DOHH2 (cell line): Measurements from ENCODE around the gene TSPAN2.
"Not testable (repeated sequence)": the region's sequence is repeated elsewhere in the genome, so short reads cannot be mapped to it uniquely, and the experiment has no call there.

Experiments used
- H3F3A ChIP-seq: fragments of 200-600 bp; sonication (generic), shearing (Covaris generic); 2 replicates; pipeline ENCODE4 v1.6.0; 2016; ENCODE audit warnings: antibody characterized with exemption, mild to moderate bottlenecking; ENCODE audit not compliant: control insufficient read depth, insufficient read depth
- H3K27ac ChIP-seq: fragments of 200-600 bp; sonication (generic); 2 replicates; pipeline ENCODE4 v1.5.1; 2014; ENCODE audit warnings: low read depth, mild to moderate bottlenecking, low read length, moderate library complexity
- H3K27me3 ChIP-seq: fragments of 200-600 bp; sonication (generic); 2 replicates; pipeline ENCODE4 v1.6.1; 2014; ENCODE audit warnings: mild to moderate bottlenecking, low read length, mixed read lengths; ENCODE audit not compliant: control insufficient read depth
- H3K36me3 ChIP-seq: fragments of 200-600 bp; sonication (generic); 2 replicates; pipeline ENCODE4 v1.6.1; 2014; ENCODE audit warnings: mild to moderate bottlenecking, low read length, moderate library complexity, mixed read lengths; ENCODE audit not compliant: control insufficient read depth
- H3K4me1 ChIP-seq: fragments of 200-600 bp; sonication (generic); 2 replicates; pipeline ENCODE4 v1.6.1; 2014; ENCODE audit warnings: mild to moderate bottlenecking, low read length, mixed read lengths; ENCODE audit not compliant: control insufficient read depth
- H3K4me2 ChIP-seq: fragments of 200-600 bp; sonication (generic); 2 replicates; pipeline ENCODE4 v1.6.0; 2014; ENCODE audit warnings: mild to moderate bottlenecking, low read length, moderate library complexity
- H3K4me3 ChIP-seq: fragments of 200-600 bp; sonication (generic); 2 replicates; pipeline ENCODE4 v1.5.1; 2014; ENCODE audit warnings: mild to moderate bottlenecking, low read length, mixed read lengths
- H3K79me2 ChIP-seq: fragments of 200-600 bp; sonication (generic); 2 replicates; pipeline ENCODE4 v1.6.1; 2014; ENCODE audit warnings: mild to moderate bottlenecking, low read length, mixed read lengths; ENCODE audit not compliant: control insufficient read depth
- H3K9me2 ChIP-seq: fragments of 200-600 bp; sonication (generic); replicated peaks from 2 replicates; pipeline ENCODE4 v1.6.1; 2014; ENCODE audit warnings: mild to moderate bottlenecking, low read length, mixed read lengths; ENCODE audit not compliant: control insufficient read depth
- H3K9me3 ChIP-seq: fragments of 200-600 bp; sonication (generic); 2 replicates; pipeline ENCODE4 v1.6.1; 2014; ENCODE audit warnings: antibody characterized with exemption, low read length, mixed read lengths; ENCODE audit not compliant: control insufficient read depth, insufficient read depth
- H4K20me1 ChIP-seq: fragments of 200-600 bp; sonication (generic); 2 replicates; pipeline ENCODE4 v1.6.0; 2014; ENCODE audit warnings: low read depth, mild to moderate bottlenecking, antibody characterized with exemption, low read length, moderate library complexity; ENCODE audit not compliant: control insufficient read depth, insufficient read depth
- CTCF ChIP-seq: fragments of 200-600 bp; sonication (generic); IDR thresholded peaks from one replicate; pipeline ENCODE4 v1.5.1; 2014; ENCODE audit warnings: antibody characterized with exemption, mild to moderate bottlenecking, low read depth, low read length; ENCODE audit not compliant: poor library complexity, severe bottlenecking
- EZH2phosphoT487 ChIP-seq: fragments of 200-600 bp; sonication (generic); IDR thresholded peaks from 2 replicates; pipeline ENCODE4 v1.6.1; 2017; ENCODE audit warnings: borderline replicate concordance, mild to moderate bottlenecking, antibody characterized with exemption, low read length, moderate library complexity, mixed read lengths

TSPAN2 gene

GRCh38 chr1:115029526-115029925, 59.8 kb downstream of the TSPAN2 start, which contains the start of gene TSHB:
Gene TSHB, plus strand, starts transcription at chr1:115029826. Its CDS starts 3,537 bp downstream, at chr1:115033363.
- TF ChIP-seq EZH2phosphoT487, result no peak
- no peak for TF ChIP-seq CTCF

GRCh38 chr1:115023593-115023992, 65.7 kb downstream of the TSPAN2 start:
- Histone ChIP-seq H3K79me2 (no peaks in the 10 kb centered on the region), H4K20me1 (no peaks in the 10 kb centered on the region), H3K9me2 (no peaks in the 10 kb centered on the region), H3K4me1 (no peaks in the 10 kb centered on the region), H3F3A (no peaks in the 10 kb centered on the region), H3K9me3 (no peaks in the 10 kb centered on the region), H3K4me3 (no peak overlapping the region), H3K36me3 (no peaks in the 10 kb centered on the region), H3K4me2 (no peak overlapping the region), H3K27ac (no peak overlapping the region), H3K27me3 (no peaks in the 10 kb centered on the region)
- TF ChIP-seq CTCF (no peak), EZH2phosphoT487 (no peak)

More at GRCh38 chr1:115029526-115029925, 59.8 kb downstream of the TSPAN2 start, which contains the start of gene TSHB:
- Histone ChIP-seq H3K4me3 (no peak within 1 kb of the TSS), H3K36me3 (no peaks in the 10 kb centered on the region), H3K9me3 (no peaks in the 10 kb centered on the region), H3K27ac (no peak within 1 kb of the TSS), H3K79me2 (no peaks in the 10 kb centered on the region), H3F3A (no peaks in the 10 kb centered on the region), H4K20me1 (no peaks in the 10 kb centered on the region), H3K4me1 (no peaks in the 10 kb centered on the region), H3K27me3 (no peaks in the 10 kb centered on the region), H3K4me2 (no peak within 1 kb of the TSS), H3K9me2 (no peaks in the 10 kb centered on the region)

GRCh38 chr1:115021145-115021544, 68.2 kb downstream of the TSPAN2 start:
- Histone ChIP-seq H3K4me2 (no peak overlapping the region), H3F3A (no peaks in the 10 kb centered on the region), H3K36me3 (no peaks in the 10 kb centered on the region), H3K4me3 (no peak overlapping the region), H3K79me2 (no peaks in the 10 kb centered on the region), H4K20me1 (no peaks in the 10 kb centered on the region), H3K27ac (no peak overlapping the region), H3K9me2 (no peaks in the 10 kb centered on the region), H3K4me1 (no peaks in the 10 kb centered on the region), H3K27me3 (no peaks in the 10 kb centered on the region), H3K9me3 (no peaks in the 10 kb centered on the region)
- no peak for TF ChIP-seq CTCF
- no peak for TF ChIP-seq EZH2phosphoT487

GRCh38 chr1:115019549-115019948, 69.8 kb downstream of the TSPAN2 start:
- H3K4me3 ChIP-seq, H3K27me3 ChIP-seq, H4K20me1 ChIP-seq, H3K9me2 ChIP-seq, H3K4me1 ChIP-seq, H3K4me2 ChIP-seq, H3K27ac ChIP-seq, H3K79me2 ChIP-seq, H3F3A ChIP-seq, H3K36me3 ChIP-seq, H3K9me3 ChIP-seq: not testable (repeated sequence)
